ENCODE measurements around the gene TNS1. TPM values are rescaled to one million over a fixed set of nuclear protein-coding genes. Genes with fewer than 3 reads are reported as not detected.

Gene TNS1
- total RNA-seq, 1 experiment from 2014 or later: not detected

- no peak for DNase-seq (ENCODE audit: extremely low read depth, low read depth)
Measured at GRCh38 chr2:217805668-217806481, 196.9 kb downstream of the TNS1 start.

- DNase-seq (ENCODE audit: extremely low read depth, low read depth): no peak
Measured at GRCh38 chr2:217804791-217805667, 197.8 kb downstream of the TNS1 start.

GRCh38 chr2:217804338-217804737 lies 198.5 kb downstream of the TNS1 start:
- DNase-seq (ENCODE audit: extremely low read depth, low read depth): no peak

GRCh38 chr2:217803653-217803960 lies 199.2 kb downstream of the TNS1 start:
- DNase-seq (ENCODE audit: extremely low read depth, low read depth): no peak

GRCh38 chr2:217802876-217803652 lies 199.7 kb downstream of the TNS1 start:
- DNase-seq (ENCODE audit: extremely low read depth, low read depth): no peak

DNA sequence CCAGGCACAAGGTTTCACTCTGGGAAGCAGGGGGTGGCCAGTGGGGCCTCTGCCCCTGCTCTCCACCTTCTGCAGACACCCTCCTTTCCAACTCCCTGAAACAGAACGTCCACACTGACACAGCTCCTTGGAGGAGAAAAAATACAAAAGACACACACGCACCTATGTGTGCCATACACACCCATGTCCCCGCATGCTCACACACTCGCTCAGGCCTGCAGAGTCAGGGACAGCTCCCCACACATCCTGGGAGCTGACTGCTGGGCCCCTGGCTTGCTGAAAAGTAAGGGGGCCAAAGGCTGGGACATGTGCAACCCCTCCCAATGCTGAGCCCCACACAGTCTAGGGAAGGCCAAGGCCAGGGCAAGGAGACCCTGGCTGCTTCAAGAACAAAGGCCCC lies 200.5 kb downstream of the TNS1 start:
- DNase-seq (ENCODE audit: extremely low read depth, low read depth): no peak

DNA sequence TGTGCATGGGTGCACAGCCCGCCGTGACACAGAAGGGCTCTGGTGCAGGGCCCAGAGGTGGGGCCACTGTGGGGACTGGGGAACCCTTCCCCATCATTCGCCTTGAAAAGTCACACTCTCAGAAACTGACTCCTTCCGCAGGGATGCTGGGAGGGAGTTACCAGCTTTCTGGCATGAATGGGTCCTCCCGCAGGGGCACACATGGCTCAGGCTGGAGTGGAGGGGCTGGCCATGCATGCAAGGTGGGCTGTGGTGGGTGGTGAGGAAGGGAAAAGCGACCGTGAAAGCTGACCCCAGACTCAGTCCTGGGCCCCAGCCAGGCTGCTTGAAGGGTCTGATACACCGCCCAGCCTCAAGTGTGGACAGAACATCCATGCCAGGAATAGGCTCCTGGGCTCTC lies 201.1 kb downstream of the TNS1 start:
- DNase-seq (ENCODE audit: extremely low read depth, low read depth): no peak

DNA sequence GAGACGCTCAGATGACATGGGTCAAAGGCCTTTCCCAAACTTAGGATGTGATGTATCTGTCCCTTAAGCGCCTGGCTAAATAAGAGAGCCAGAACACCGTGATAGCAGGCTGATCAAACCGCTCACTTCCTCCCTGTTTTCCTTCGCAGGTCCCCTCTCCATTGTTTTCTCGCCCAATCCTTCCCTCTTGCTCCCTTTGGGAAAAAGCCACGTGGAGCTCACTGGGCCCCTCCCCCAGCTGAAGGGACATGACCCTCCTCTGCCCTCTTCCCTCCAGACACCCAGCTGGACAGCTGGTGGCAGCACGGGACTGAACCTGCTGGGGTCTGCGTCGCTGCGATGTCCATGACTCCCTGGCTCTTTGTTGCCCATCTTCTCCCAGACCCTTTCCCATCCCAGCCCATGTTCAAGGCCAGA lies 201.7 kb downstream of the TNS1 start:
- DNase-seq (ENCODE audit: extremely low read depth, low read depth): no peak

- DNase-seq (ENCODE audit: extremely low read depth, low read depth): no peak
Measured at GRCh38 chr2:217800433-217801114, 202.2 kb downstream of the TNS1 start.

DNA sequence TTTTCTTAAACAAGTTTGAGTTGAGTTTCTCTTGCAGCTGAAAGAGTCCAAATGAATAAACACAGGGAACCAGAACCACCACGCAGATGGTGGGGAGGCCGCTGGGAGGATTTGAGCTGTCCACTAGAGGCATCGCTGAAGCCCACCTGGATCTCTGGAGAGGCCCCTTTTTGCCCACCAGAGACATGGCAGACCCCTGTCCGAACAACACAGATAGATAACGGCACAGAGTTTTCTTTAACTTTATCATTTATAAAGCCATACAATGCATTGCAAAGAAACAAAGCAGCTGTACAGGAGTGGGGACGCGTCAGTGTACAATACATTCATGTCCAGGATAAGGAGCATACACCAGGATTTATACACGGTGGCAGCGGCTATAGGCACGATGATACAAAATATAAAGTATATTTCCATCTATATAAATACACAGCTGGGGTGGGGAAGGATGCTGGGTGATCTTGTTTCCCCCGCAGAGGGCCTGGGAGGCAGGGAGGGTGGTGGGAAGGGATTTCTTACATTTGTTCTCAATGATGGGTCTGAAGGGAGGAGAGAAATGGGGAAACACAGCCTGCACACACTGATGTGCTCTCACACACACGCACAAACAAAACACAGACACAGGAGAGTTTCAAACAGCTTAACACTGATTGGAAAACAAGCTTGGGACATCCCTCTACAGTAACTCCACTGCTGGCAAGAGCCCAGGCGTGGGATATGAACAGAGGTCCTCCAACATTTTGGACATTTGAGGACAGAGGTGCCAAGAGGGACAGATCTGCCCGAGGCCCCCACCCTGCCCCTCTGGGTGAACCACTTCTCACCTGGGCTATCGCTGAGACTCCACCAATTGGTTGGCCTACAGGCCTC lies 203.0 kb downstream of the TNS1 start:
- DNase-seq (ENCODE audit: extremely low read depth, low read depth): no peak

GRCh38 chr2:217798743-217799562 lies 203.8 kb downstream of the TNS1 start:
- DNase-seq (ENCODE audit: extremely low read depth, low read depth): no peak

- DNase-seq (ENCODE audit: extremely low read depth, low read depth): no peak
Measured at GRCh38 chr2:217798191-217798590, 204.6 kb downstream of the TNS1 start.

- DNase-seq (ENCODE audit: extremely low read depth, low read depth): no peak
Measured at GRCh38 chr2:217797661-217798069, 205.1 kb downstream of the TNS1 start.

DNA sequence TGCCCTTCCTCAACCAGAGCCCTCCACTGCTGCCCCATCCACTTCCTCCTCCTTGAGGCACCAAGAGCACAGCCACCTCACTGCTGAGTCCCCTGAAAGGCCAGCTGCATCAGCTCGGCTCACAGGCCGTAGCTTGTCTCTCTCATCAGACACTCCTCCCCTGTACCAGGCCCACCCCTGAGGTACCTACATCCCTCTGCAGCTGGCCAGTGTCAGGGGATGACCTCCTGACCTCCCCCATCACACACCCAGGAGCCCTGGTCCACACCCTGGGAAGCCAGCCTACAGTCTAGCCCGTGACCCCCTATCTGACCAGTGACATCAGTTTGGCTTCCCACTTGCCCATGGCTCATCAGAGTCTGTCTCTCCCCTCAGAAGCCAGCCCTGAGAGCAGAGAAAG lies 205.6 kb downstream of the TNS1 start:
- no peak for DNase-seq (ENCODE audit: extremely low read depth, low read depth)

DNA sequence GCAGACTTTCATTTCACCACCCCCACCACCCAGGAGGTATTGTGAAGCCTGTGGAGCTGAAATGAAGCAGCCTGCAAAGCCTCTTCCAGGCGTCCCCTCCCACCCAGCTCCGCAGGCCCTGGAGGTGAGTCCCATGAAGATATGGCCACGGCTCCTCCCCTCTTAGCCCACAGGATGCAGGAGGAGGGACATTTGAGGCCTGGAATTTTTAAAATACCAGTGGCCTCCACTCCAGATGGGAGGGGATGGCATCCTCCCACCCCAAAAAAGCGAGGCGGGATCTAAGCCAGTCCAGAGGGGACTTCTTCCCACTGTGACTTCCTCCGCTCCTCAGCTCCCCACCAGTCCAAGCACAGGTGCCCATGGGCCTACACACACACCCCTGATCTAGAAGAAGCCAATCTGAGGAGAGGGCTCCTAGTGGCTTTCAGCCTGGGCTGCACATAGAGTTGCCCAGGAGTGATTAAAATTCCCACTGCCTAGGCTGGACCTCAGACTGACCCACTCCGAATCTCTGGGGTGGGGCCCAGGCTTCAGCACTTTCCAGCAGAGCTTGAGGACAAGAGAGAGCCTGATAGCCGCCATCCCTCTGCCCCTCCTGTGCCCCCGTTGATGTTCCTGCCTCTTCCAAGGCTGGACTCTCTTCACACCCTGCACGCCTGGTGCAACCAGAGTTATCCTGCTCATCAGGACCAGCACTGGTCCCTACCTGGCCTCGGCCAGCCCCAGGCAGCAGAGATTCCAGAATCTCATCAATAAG lies 206.9 kb downstream of the TNS1 start:
- DNase-seq (ENCODE audit: extremely low read depth, low read depth): no peak

DNA sequence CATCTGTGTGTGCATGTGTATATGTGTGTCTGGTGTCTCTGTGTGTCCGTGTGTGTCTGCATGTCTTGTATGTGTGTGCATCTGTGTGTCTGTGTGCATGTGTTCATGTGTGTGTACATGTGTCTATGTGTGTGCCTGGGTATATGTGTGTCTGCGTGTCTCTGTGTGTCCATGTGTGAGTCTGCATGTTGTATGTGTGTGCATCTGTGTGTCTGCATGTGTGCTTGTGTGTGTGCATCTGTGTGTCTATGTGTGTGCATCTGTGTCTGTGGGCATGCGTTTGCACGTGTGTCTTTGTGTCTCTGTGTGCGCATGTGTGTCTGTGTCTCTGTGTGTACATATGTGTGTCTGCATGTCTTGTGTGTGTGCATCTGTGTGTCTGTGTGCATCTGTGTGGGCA lies 207.7 kb downstream of the TNS1 start:
- no peak for DNase-seq (ENCODE audit: extremely low read depth, low read depth)

GRCh38 chr2:217794133-217794986 lies 208.4 kb downstream of the TNS1 start:
- no peak for DNase-seq (ENCODE audit: extremely low read depth, low read depth)
